Hepatocyte (in vitro differentiated cells): ENCODE measurements around the gene AMZ2. TPM values are rescaled to one million over a fixed set of nuclear protein-coding genes. Genes with fewer than 3 reads are reported as not detected.
"Not testable (repeated sequence)": the region's sequence is repeated elsewhere in the genome, so short reads cannot be mapped to it uniquely, and the experiment has no call there.

Experiments used
- DNase-seq: peaks from one replicate; pipeline ENCODE4 v3.0.0-alpha.2; 2016; ENCODE audit warnings: low spot score
- H2AFZ ChIP-seq: fragments of 200-600 bp; sonication (generic); 2 replicates; pipeline ENCODE4 v1.6.0; 2016; ENCODE audit warnings: antibody characterized with exemption, mild to moderate bottlenecking
- H3K27ac ChIP-seq: fragments of 200-600 bp; sonication (generic); 2 replicates; pipeline ENCODE4 v1.5.1; 2016; ENCODE audit warnings: mild to moderate bottlenecking
- H3K27me3 ChIP-seq: fragments of 200-600 bp; sonication (generic); 2 replicates; pipeline ENCODE4 v1.6.1; 2016
- H3K36me3 ChIP-seq: fragments of 200-600 bp; sonication (generic); replicated peaks from 2 replicates; pipeline ENCODE4 v1.5.1; 2016; ENCODE audit warnings: low read depth; ENCODE audit not compliant: insufficient read depth
- H3K4me1 ChIP-seq: fragments of 200-600 bp; sonication (generic); 2 replicates; pipeline ENCODE4 v1.5.1; 2016; ENCODE audit warnings: mild to moderate bottlenecking, moderate library complexity; ENCODE audit not compliant: insufficient read depth
- H3K4me2 ChIP-seq: fragments of 200-600 bp; sonication (generic); 2 replicates; pipeline ENCODE4 v1.6.0; 2016
- H3K4me3 ChIP-seq: fragments of 200-600 bp; sonication (generic); 2 replicates; pipeline ENCODE4 v1.5.1; 2016; ENCODE audit warnings: mild to moderate bottlenecking
- H3K79me2 ChIP-seq: fragments of 200-600 bp; sonication (generic); 2 replicates; pipeline ENCODE4 v1.6.0; 2017; ENCODE audit warnings: mild to moderate bottlenecking
- H3K9me2 ChIP-seq: fragments of 200-600 bp; sonication (generic); replicated peaks from 2 replicates; pipeline ENCODE4 v1.6.0; 2017; ENCODE audit warnings: mild to moderate bottlenecking; ENCODE audit not compliant: insufficient read depth
- H3K9me3 ChIP-seq: fragments of 200-600 bp; sonication (generic); 2 replicates; pipeline ENCODE4 v1.5.1; 2016; ENCODE audit warnings: low read depth, mild to moderate bottlenecking
- H4K20me1 ChIP-seq: fragments of 200-600 bp; sonication (generic); 2 replicates; pipeline ENCODE4 v1.6.0; 2016; ENCODE audit warnings: mild to moderate bottlenecking; ENCODE audit not compliant: insufficient read depth, poor library complexity, severe bottlenecking
- CTCF ChIP-seq: fragments of 200-600 bp; sonication (generic); IDR thresholded peaks from 2 replicates; pipeline ENCODE4 v1.5.1; 2016; ENCODE audit warnings: antibody characterized with exemption, mild to moderate bottlenecking; ENCODE audit not compliant: poor library complexity
- EZH2 ChIP-seq: fragments of 200-600 bp; sonication (generic); IDR thresholded peaks from 2 replicates; pipeline ENCODE4 v1.6.1; 2016; ENCODE audit warnings: antibody characterized with exemption, mild to moderate bottlenecking, borderline replicate concordance
- EZH2phosphoT487 ChIP-seq: fragments of 200-600 bp; sonication (generic); IDR thresholded peaks from one replicate; pipeline ENCODE4 v1.6.1; 2018; ENCODE audit warnings: antibody characterized with exemption, mild to moderate bottlenecking, low read depth, moderate library complexity; ENCODE audit not compliant: unreplicated experiment, severe bottlenecking
- WGBS: methylation state at CpG from one replicate; pipeline ENCODE4 v1.1.6; 2016; ENCODE audit warnings: low lambda C conversion rate; ENCODE audit errors: missing lambda C conversion rate; 5-methylcytosine and 5-hydroxymethylcytosine counted together
- polyA plus RNA-seq: library from polyadenylated mRNA; unstranded; fragments of >200 nt; fragmentation: Nextera tagmentation; extraction: Ambion mirVana; gene quantifications from 2 replicates; pipeline ENCODE4 v1.2.1, GENCODE V29; 2016
- total RNA-seq: library from RNA; depleted of rRNA; stranded (reverse); fragments of >200 nt; gene quantifications from 2 replicates; pipeline ENCODE4 v1.2.3, GENCODE V29; 2014

AMZ2 gene
- total and polyA plus RNA-seq, 2 experiments from 2014 or later = 51.6 to 58.8 TPM

GRCh38 chr17:68235336-68235791 is 12.5 kb upstream of the AMZ2 start:
- WGBS = 94% methylated on average over 11 of the region's 11 CpGs
- not testable (repeated sequence) for H3K9me3 ChIP-seq, H3K27ac ChIP-seq, H3K79me2 ChIP-seq, H3K4me1 ChIP-seq, H3K9me2 ChIP-seq, DNase-seq, H3K4me3 ChIP-seq, H3K27me3 ChIP-seq, H2AFZ ChIP-seq, H4K20me1 ChIP-seq, H3K36me3 ChIP-seq, H3K4me2 ChIP-seq

GRCh38 chr17:68237369-68238163 is 10.3 kb upstream of the AMZ2 start:
- not testable (repeated sequence) for H3K4me3 ChIP-seq, H3K27me3 ChIP-seq, H3K9me2 ChIP-seq, DNase-seq, H4K20me1 ChIP-seq, H3K4me2 ChIP-seq, H3K27ac ChIP-seq, H2AFZ ChIP-seq, H3K79me2 ChIP-seq, H3K4me1 ChIP-seq, H3K36me3 ChIP-seq, H3K9me3 ChIP-seq
- 87% methylated on average over 16 of the region's 16 CpGs for WGBS

GRCh38 chr17:68238164-68238870 is 9.5 kb upstream of the AMZ2 start:
- H3K27me3 ChIP-seq = no peaks in the 10 kb centered on the region
- no peak for TF ChIP-seq EZH2phosphoT487
- no peak for TF ChIP-seq CTCF
- no peak for TF ChIP-seq EZH2
- H4K20me1 ChIP-seq = no peaks in the 10 kb centered on the region
- no peak overlapping the region for H2AFZ ChIP-seq
- H3K9me2 ChIP-seq = no peaks in the 10 kb centered on the region
- WGBS = 55% methylated on average over 3 of the region's 3 CpGs
- no peak overlapping the region for H3K4me2 ChIP-seq
- no peak overlapping the region for H3K27ac ChIP-seq
- H3K4me1 ChIP-seq = no peaks in the 10 kb centered on the region
- no peaks in the 10 kb centered on the region for H3K36me3 ChIP-seq
- no peaks in the 10 kb centered on the region for H3K9me3 ChIP-seq
- no peak overlapping the region for H3K4me3 ChIP-seq
- no peaks in the 10 kb centered on the region for H3K79me2 ChIP-seq
- no peak for DNase-seq

GRCh38 chr17:68238871-68239253 is 9.0 kb upstream of the AMZ2 start:
- 89% methylated on average over 3 of the region's 3 CpGs for WGBS
- H3K4me3 ChIP-seq = no peak overlapping the region
- H3K9me3 ChIP-seq = no peaks in the 10 kb centered on the region
- H3K79me2 ChIP-seq = no peaks in the 10 kb centered on the region
- no peak overlapping the region for H2AFZ ChIP-seq
- no peaks in the 10 kb centered on the region for H3K9me2 ChIP-seq
- no peak for TF ChIP-seq EZH2
- TF ChIP-seq EZH2phosphoT487 = no peak
- no peak for TF ChIP-seq CTCF
- no peaks in the 10 kb centered on the region for H4K20me1 ChIP-seq
- no peak overlapping the region for H3K27ac ChIP-seq
- no peaks in the 10 kb centered on the region for H3K4me1 ChIP-seq
- no peaks in the 10 kb centered on the region for H3K27me3 ChIP-seq
- no peak for DNase-seq
- H3K36me3 ChIP-seq = no peaks in the 10 kb centered on the region
- no peak overlapping the region for H3K4me2 ChIP-seq
